HepG2 (cell line): ENCODE data around the gene MT1F. TPM values are rescaled to one million over a fixed set of nuclear protein-coding genes. Genes with fewer than 3 reads are reported as not detected.

ENCODE experiments used
- CHCHD3 ChIP-seq: sonication (generic); formaldehyde crosslinking; IDR thresholded peaks from 2 replicates; pipeline ENCODE4 v1.8.0; 2022; ENCODE audit warnings: mild to moderate bottlenecking, missing genetic modification reagents, moderate library complexity
- FOSL1 ChIP-seq: sonication (generic); formaldehyde crosslinking; IDR thresholded peaks from 2 replicates; pipeline ENCODE4 v1.9.0; 2021; ENCODE audit warnings: missing genetic modification reagents, borderline replicate concordance
- HOXA7 ChIP-seq: sonication (generic); formaldehyde crosslinking; IDR thresholded peaks from 2 replicates; pipeline ENCODE4 v1.8.1; 2022; ENCODE audit warnings: mild to moderate bottlenecking, missing genetic modification reagents, moderate library complexity
- ISL2 ChIP-seq: sonication (generic); formaldehyde crosslinking; IDR thresholded peaks from 2 replicates; pipeline ENCODE4 v1.5.0; 2020; ENCODE audit warnings: missing genetic modification reagents
- MYC ChIP-seq: sonication (generic); formaldehyde crosslinking; IDR thresholded peaks from 2 replicates; pipeline ENCODE4 v1.9.0; 2021; ENCODE audit warnings: missing genetic modification reagents, borderline replicate concordance
- NR2F1 ChIP-seq, 2 experiments: fragments of 450-650 bp in 1 of 2; formaldehyde crosslinking in 1 of 2; IDR thresholded peaks; 2 replicates each; pipeline versions ENCODE4 v1.5.0 to v1.6.1; 2016 to 2020; ENCODE audit warnings: mild to moderate bottlenecking in 1 of 2, missing compliant biosample characterization in 1 of 2, missing genetic modification reagents in 1 of 2, moderate library complexity in 1 of 2
- NR3C1 ChIP-seq: sonication (generic); formaldehyde crosslinking; IDR thresholded peaks from 2 replicates; pipeline ENCODE4 v1.4.0; 2020; ENCODE audit warnings: missing genetic modification reagents
- PHB2 ChIP-seq: fragments of 450-650 bp; IDR thresholded peaks from 2 replicates; pipeline ENCODE4 v1.6.1; 2018; ENCODE audit not compliant: partially characterized antibody
- RELA ChIP-seq: sonication (generic); formaldehyde crosslinking; IDR thresholded peaks from 2 replicates; pipeline ENCODE4 v1.4.0; 2020; ENCODE audit warnings: missing genetic modification reagents
- RFX1 ChIP-seq: fragments of 450-650 bp; IDR thresholded peaks from 2 replicates; pipeline ENCODE4 v1.6.1; 2017
- SCMH1 ChIP-seq: sonication (generic); formaldehyde crosslinking; IDR thresholded peaks from 2 replicates; pipeline ENCODE4 v1.9.0; 2021; ENCODE audit warnings: missing genetic modification reagents, mild to moderate bottlenecking, borderline replicate concordance
- SOX5 ChIP-seq: IDR thresholded peaks from 2 replicates; pipeline ENCODE4 v1.6.1; 2016; ENCODE audit warnings: borderline replicate concordance
- ZFP36 ChIP-seq: fragments of 150-350 bp; IDR thresholded peaks from 2 replicates; pipeline ENCODE4 v1.6.1; 2018; ENCODE audit warnings: borderline replicate concordance, low read length, low read depth; ENCODE audit not compliant: partially characterized antibody
- ZNF331 ChIP-seq: sonication (generic); formaldehyde crosslinking; IDR thresholded peaks from 2 replicates; pipeline ENCODE4 v1.4.0; 2020; ENCODE audit warnings: missing genetic modification reagents
- ZNF572 ChIP-seq: sonication (generic); formaldehyde crosslinking; IDR thresholded peaks from 2 replicates; pipeline ENCODE4 v1.5.1; 2020; ENCODE audit warnings: mild to moderate bottlenecking, missing genetic modification reagents
- ZNF615 ChIP-seq: sonication (generic); formaldehyde crosslinking; IDR thresholded peaks from 2 replicates; pipeline ENCODE4 v1.5.0; 2020; ENCODE audit warnings: mild to moderate bottlenecking, missing genetic modification reagents, borderline replicate concordance
- polyA plus RNA-seq, 8 experiments: library from polyadenylated mRNA; depleted of rRNA in 3 of 8; stranded (reverse) in 7 of 8; unstranded in 1 of 8; fragments of >200 nt; fragmentation: Illumina TruSeq in 4 of 8; extraction: Trizol in 4 of 8; gene quantifications; 2 replicates each; pipeline versions ENCODE4 v1.2.1 to v1.2.3, GENCODE V29; 2011 to 2016; ENCODE audit warnings: low read depth in 4 of 8, missing spikeins in 1 of 8, mixed read lengths in 1 of 8; ENCODE audit not compliant: insufficient read depth in 1 of 8
- total RNA-seq, 5 experiments: library from RNA; depleted of rRNA; stranded (reverse); fragments of >200 nt; fragmentation: Illumina TruSeq; extraction: Trizol; gene quantifications; 2 replicates each; pipeline ENCODE4 v1.2.3, GENCODE V29; 2016; ENCODE audit warnings: low read depth in 1 of 5
- TF ChIP-seq, protein P1 (sequence below): sonication (generic); formaldehyde crosslinking; IDR thresholded peaks from 2 replicates; pipeline ENCODE4 v1.5.1; 2020; ENCODE audit warnings: missing genetic modification reagents, mild to moderate bottlenecking, borderline replicate concordance
- TF ChIP-seq, protein P2 (sequence below): sonication (generic); formaldehyde crosslinking; IDR thresholded peaks from 2 replicates; pipeline ENCODE4 v1.4.0; 2020; ENCODE audit warnings: missing genetic modification reagents
- TF ChIP-seq, protein P3 (sequence below): sonication (generic); formaldehyde crosslinking; IDR thresholded peaks from 2 replicates; pipeline ENCODE4 v1.4.0; 2020; ENCODE audit warnings: missing genetic modification reagents

Gene MT1F
- total and polyA plus RNA-seq, 2 of the 13 experiments (the other 11 are each of a cell fraction or from before 2014, with no cell fraction given), result 1.9 to 169 TPM

DNA sequence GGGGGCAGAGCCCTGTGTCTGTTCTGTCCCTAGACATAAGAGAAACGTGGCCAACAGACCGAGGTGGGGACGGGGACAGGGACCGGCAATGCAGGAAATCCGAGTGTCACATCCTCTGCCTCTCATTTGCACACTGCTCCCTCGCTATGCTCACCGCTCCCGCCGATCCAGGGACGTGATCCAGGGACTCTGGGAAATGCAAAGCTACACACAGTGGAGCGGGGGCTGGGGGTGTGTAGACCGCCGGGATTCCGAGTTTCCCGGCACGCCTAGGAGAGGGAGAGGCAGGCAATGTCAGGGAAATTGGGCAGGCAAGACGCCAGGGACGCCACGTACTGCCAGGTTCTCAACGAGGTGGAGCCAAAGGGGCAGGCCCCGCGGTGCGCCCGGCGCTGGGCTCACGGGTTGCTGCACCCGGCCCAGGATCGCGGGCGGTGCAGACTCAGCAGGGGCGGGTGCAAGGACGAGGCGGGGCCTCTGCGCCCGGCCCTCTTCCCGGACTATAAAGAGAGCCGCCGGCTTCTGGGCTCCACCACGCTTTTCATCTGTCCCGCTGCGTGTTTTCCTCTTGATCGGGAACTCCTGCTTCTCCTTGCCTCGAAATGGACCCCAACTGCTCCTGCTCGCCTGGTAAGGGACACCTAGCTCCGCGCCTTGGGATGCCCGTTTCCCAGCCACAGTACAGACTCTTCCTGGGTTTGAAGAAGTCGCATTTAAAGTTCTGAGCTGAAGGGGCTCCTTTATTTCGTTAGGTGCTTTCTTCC, 24.4 kb downstream of the MT1F start, which contains the start of gene MT1X (continued):
- TF ChIP-seq ZNF572 (no peak), CHCHD3 (CRISPR knock-in tag) (peak; percentile 81), ZNF615 (CRISPR knock-in tag) (no peak), FOSL1 (CRISPR knock-in tag) (no peak), SOX5 (CRISPR knock-in tag) (no peak), ZNF331 (CRISPR knock-in tag) (peak; percentile 47; the same call in 1 of the 2 replicates), ISL2 (peak; percentile 33; the same call in 1 of the 2 replicates), RELA (no peak), RFX1 (no peak), SCMH1 (CRISPR knock-in tag) (no peak), ZFP36 (no peak), NR3C1 (no peak), MYC (CRISPR knock-in tag) (peak; percentile 85; the same call in 1 of the 2 replicates), NR2F1 (CRISPR knock-in tag; IDR thresholded peaks at IDR 0.05) (no peak), HOXA7 (CRISPR knock-in tag) (no peak), PHB2 (no peak)
- TF ChIP-seq, protein P1, sequence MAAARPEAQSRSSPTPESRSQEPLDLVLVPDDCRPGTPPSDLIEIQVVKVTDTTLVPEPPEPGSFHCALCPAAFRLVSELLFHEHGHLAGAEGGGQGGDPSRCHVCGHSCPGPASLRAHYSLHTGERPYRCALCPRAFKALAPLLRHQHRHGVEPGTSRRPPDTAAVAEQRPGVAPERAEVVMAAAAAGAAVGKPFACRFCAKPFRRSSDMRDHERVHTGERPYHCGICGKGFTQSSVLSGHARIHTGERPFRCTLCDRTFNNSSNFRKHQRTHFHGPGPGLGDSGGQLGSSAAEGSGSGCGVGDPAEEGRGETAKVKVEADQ (CRISPR knock-in tag), result peak; percentile 77
- TF ChIP-seq, protein P2, sequence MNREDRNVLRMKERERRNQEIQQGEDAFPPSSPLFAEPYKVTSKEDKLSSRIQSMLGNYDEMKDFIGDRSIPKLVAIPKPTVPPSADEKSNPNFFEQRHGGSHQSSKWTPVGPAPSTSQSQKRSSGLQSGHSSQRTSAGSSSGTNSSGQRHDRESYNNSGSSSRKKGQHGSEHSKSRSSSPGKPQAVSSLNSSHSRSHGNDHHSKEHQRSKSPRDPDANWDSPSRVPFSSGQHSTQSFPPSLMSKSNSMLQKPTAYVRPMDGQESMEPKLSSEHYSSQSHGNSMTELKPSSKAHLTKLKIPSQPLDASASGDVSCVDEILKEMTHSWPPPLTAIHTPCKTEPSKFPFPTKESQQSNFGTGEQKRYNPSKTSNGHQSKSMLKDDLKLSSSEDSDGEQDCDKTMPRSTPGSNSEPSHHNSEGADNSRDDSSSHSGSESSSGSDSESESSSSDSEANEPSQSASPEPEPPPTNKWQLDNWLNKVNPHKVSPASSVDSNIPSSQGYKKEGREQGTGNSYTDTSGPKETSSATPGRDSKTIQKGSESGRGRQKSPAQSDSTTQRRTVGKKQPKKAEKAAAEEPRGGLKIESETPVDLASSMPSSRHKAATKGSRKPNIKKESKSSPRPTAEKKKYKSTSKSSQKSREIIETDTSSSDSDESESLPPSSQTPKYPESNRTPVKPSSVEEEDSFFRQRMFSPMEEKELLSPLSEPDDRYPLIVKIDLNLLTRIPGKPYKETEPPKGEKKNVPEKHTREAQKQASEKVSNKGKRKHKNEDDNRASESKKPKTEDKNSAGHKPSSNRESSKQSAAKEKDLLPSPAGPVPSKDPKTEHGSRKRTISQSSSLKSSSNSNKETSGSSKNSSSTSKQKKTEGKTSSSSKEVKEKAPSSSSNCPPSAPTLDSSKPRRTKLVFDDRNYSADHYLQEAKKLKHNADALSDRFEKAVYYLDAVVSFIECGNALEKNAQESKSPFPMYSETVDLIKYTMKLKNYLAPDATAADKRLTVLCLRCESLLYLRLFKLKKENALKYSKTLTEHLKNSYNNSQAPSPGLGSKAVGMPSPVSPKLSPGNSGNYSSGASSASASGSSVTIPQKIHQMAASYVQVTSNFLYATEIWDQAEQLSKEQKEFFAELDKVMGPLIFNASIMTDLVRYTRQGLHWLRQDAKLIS, result no peak
- TF ChIP-seq, protein P3, sequence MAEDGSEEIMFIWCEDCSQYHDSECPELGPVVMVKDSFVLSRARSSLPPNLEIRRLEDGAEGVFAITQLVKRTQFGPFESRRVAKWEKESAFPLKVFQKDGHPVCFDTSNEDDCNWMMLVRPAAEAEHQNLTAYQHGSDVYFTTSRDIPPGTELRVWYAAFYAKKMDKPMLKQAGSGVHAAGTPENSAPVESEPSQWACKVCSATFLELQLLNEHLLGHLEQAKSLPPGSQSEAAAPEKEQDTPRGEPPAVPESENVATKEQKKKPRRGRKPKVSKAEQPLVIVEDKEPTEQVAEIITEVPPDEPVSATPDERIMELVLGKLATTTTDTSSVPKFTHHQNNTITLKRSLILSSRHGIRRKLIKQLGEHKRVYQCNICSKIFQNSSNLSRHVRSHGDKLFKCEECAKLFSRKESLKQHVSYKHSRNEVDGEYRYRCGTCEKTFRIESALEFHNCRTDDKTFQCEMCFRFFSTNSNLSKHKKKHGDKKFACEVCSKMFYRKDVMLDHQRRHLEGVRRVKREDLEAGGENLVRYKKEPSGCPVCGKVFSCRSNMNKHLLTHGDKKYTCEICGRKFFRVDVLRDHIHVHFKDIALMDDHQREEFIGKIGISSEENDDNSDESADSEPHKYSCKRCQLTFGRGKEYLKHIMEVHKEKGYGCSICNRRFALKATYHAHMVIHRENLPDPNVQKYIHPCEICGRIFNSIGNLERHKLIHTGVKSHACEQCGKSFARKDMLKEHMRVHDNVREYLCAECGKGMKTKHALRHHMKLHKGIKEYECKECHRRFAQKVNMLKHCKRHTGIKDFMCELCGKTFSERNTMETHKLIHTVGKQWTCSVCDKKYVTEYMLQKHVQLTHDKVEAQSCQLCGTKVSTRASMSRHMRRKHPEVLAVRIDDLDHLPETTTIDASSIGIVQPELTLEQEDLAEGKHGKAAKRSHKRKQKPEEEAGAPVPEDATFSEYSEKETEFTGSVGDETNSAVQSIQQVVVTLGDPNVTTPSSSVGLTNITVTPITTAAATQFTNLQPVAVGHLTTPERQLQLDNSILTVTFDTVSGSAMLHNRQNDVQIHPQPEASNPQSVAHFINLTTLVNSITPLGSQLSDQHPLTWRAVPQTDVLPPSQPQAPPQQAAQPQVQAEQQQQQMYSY (CRISPR knock-in tag), result peak; percentile 57
